ENCODE results near the gene PAM. TPM values are rescaled to one million over a fixed set of nuclear protein-coding genes. Genes with fewer than 3 reads are reported as not detected.

PAM gene
- polyA plus RNA-seq, 1 donor from 2014 or later, result 363 TPM

DNA sequence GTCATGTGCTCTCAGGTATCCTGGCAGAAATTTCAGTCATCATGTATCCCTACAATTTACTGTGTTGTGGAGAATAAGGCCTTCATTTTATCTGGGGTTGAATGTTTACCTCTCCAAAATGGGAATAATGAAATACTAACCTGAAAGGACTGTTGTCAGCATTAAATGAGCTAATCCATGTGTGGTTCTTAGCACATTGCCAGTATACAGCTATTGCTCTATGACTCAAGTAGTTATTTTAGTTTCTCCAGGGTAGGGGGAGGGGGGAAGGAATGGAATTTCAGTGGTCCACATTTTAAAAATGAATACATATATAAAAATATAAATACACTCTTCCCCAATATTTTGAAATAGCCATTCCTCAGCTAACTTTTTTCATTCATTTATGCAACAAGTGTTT, 3.5 kb downstream of the PAM start:
- Histone ChIP-seq H3K27me3 (ENCODE audit: insufficient read depth, low read depth, low read length) (peaks cover 3% of the 10 kb centered on the region), H3K4me3 (ENCODE audit: low read length) (no peak overlapping the region), H3K9me2 (ENCODE audit: insufficient read depth, low read length) (no peaks in the 10 kb centered on the region), H3K9me3 (ENCODE audit: low read length) (no peaks in the 10 kb centered on the region), H3K4me2 (ENCODE audit: low read length) (no peak overlapping the region), H3K36me3 (ENCODE audit: insufficient read depth, low read length) (no peaks in the 10 kb centered on the region), H4K20me1 (ENCODE audit: insufficient read depth) (no peaks in the 10 kb centered on the region), H3K27ac (ENCODE audit: low read length) (no peak overlapping the region), H3F3A (ENCODE audit: insufficient read depth, low read length, poor library complexity, severe bottlenecking) (no peaks in the 10 kb centered on the region), H2AFZ (ENCODE audit: low read depth, low read length) (no peak overlapping the region), H3K9ac (ENCODE audit: low read length) (no peak overlapping the region), H3K79me2 (replicated peaks; ENCODE audit: insufficient read depth, low read length) (peaks cover 39% of the 10 kb centered on the region)
- TF ChIP-seq EZH2 (IDR thresholded peaks at IDR 0.05; ENCODE audit: borderline replicate concordance, insufficient read depth, low read length, poor library complexity, severe bottlenecking) (no peak), POLR2AphosphoS5 (IDR thresholded peaks at IDR 0.05) (no peak), MXI1 (conservative IDR thresholded peaks at IDR 0.05; ENCODE audit: poor library complexity, severe bottlenecking) (no peak), SMC3 (conservative IDR thresholded peaks at IDR 0.05; ENCODE audit: poor library complexity) (no peak), EP300 (conservative IDR thresholded peaks at IDR 0.05; ENCODE audit: poor library complexity, severe bottlenecking) (no peak), TAF1 (IDR thresholded peaks at IDR 0.05; ENCODE audit: low read depth) (no peak), RAD21 (conservative IDR thresholded peaks at IDR 0.05) (no peak)
- TF ChIP-seq, protein P1, sequence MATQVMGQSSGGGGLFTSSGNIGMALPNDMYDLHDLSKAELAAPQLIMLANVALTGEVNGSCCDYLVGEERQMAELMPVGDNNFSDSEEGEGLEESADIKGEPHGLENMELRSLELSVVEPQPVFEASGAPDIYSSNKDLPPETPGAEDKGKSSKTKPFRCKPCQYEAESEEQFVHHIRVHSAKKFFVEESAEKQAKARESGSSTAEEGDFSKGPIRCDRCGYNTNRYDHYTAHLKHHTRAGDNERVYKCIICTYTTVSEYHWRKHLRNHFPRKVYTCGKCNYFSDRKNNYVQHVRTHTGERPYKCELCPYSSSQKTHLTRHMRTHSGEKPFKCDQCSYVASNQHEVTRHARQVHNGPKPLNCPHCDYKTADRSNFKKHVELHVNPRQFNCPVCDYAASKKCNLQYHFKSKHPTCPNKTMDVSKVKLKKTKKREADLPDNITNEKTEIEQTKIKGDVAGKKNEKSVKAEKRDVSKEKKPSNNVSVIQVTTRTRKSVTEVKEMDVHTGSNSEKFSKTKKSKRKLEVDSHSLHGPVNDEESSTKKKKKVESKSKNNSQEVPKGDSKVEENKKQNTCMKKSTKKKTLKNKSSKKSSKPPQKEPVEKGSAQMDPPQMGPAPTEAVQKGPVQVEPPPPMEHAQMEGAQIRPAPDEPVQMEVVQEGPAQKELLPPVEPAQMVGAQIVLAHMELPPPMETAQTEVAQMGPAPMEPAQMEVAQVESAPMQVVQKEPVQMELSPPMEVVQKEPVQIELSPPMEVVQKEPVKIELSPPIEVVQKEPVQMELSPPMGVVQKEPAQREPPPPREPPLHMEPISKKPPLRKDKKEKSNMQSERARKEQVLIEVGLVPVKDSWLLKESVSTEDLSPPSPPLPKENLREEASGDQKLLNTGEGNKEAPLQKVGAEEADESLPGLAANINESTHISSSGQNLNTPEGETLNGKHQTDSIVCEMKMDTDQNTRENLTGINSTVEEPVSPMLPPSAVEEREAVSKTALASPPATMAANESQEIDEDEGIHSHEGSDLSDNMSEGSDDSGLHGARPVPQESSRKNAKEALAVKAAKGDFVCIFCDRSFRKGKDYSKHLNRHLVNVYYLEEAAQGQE (IDR thresholded peaks at IDR 0.05; ENCODE audit: borderline replicate concordance), result no peak
- TF ChIP-seq, protein P2, sequence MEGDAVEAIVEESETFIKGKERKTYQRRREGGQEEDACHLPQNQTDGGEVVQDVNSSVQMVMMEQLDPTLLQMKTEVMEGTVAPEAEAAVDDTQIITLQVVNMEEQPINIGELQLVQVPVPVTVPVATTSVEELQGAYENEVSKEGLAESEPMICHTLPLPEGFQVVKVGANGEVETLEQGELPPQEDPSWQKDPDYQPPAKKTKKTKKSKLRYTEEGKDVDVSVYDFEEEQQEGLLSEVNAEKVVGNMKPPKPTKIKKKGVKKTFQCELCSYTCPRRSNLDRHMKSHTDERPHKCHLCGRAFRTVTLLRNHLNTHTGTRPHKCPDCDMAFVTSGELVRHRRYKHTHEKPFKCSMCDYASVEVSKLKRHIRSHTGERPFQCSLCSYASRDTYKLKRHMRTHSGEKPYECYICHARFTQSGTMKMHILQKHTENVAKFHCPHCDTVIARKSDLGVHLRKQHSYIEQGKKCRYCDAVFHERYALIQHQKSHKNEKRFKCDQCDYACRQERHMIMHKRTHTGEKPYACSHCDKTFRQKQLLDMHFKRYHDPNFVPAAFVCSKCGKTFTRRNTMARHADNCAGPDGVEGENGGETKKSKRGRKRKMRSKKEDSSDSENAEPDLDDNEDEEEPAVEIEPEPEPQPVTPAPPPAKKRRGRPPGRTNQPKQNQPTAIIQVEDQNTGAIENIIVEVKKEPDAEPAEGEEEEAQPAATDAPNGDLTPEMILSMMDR (IDR thresholded peaks at IDR 0.05; ENCODE audit: poor library complexity, severe bottlenecking), result no peak

DNA sequence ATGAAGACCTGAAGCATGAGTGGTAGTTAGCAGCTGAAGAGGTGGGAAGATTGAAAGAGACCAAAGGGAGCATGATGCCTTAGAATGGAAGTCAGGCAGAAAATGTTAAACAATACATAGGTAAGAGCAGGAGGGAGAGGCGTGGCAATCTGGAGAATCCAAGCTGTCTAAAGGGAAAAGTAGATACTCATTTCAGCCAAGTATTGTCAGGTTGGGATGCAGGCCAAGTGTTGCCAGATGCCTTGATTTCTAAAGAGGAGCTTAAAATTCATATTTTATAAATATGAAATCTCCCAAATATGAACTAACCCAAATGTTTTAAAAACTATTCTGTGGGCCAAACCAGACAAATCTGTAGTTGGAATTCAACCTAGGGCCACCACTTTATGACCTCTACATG, 4.2 kb downstream of the PAM start:
- H2AFZ ChIP-seq (ENCODE audit: low read depth, low read length), result no peak overlapping the region
- H3K9me2 ChIP-seq (ENCODE audit: insufficient read depth, low read length), result no peaks in the 10 kb centered on the region
- peaks cover 3% of the 10 kb centered on the region for H3K27me3 ChIP-seq (ENCODE audit: insufficient read depth, low read depth, low read length)
- no peak overlapping the region for H3K4me2 ChIP-seq (ENCODE audit: low read length)
- no peaks in the 10 kb centered on the region for H3K9me3 ChIP-seq (ENCODE audit: low read length)
- no peak overlapping the region for H3K4me3 ChIP-seq (ENCODE audit: low read length)
- H4K20me1 ChIP-seq (ENCODE audit: insufficient read depth), result no peaks in the 10 kb centered on the region
- no peak for TF ChIP-seq POLR2AphosphoS5 (IDR thresholded peaks at IDR 0.05)
- no peak for TF ChIP-seq RAD21 (conservative IDR thresholded peaks at IDR 0.05)
- TF ChIP-seq, protein P2 (IDR thresholded peaks at IDR 0.05; ENCODE audit: poor library complexity, severe bottlenecking), result no peak
- TF ChIP-seq EP300 (conservative IDR thresholded peaks at IDR 0.05; ENCODE audit: poor library complexity, severe bottlenecking), result no peak
- no peak for TF ChIP-seq TAF1 (IDR thresholded peaks at IDR 0.05; ENCODE audit: low read depth)
- no peak for TF ChIP-seq SMC3 (conservative IDR thresholded peaks at IDR 0.05; ENCODE audit: poor library complexity)
- no peak for TF ChIP-seq MXI1 (conservative IDR thresholded peaks at IDR 0.05; ENCODE audit: poor library complexity, severe bottlenecking)
- TF ChIP-seq, protein P1 (IDR thresholded peaks at IDR 0.05; ENCODE audit: borderline replicate concordance), result no peak
- TF ChIP-seq EZH2 (IDR thresholded peaks at IDR 0.05; ENCODE audit: borderline replicate concordance, insufficient read depth, low read length, poor library complexity, severe bottlenecking), result no peak
- peaks cover 39% of the 10 kb centered on the region for H3K79me2 ChIP-seq (replicated peaks; ENCODE audit: insufficient read depth, low read length)
- no peaks in the 10 kb centered on the region for H3K36me3 ChIP-seq (ENCODE audit: insufficient read depth, low read length)
- H3F3A ChIP-seq (ENCODE audit: insufficient read depth, low read length, poor library complexity, severe bottlenecking), result no peaks in the 10 kb centered on the region
- H3K9ac ChIP-seq (ENCODE audit: low read length), result no peak overlapping the region
- no peak overlapping the region for H3K27ac ChIP-seq (ENCODE audit: low read length)

Measured in neural cell (in vitro differentiated cells).